Bronchial epithelial cell (primary cell): ENCODE measurements around the gene PSMC1. TPM values are rescaled to one million over a fixed set of nuclear protein-coding genes. Genes with fewer than 3 reads are reported as not detected.

Experiments
- DNase-seq: peaks from one replicate; pipeline ENCODE4 v3.0.0-alpha.2; 2010; ENCODE audit warnings: low read depth
- FAIRE-seq: peaks from 2 replicates; lab custom pipeline; 2011; peaks lifted over from hg19 to GRCh38; lab: Jason Lieb, UNC
- H3K27me3 ChIP-seq: 2 replicates; pipeline ENCODE4 v1.5.1; 2011; ENCODE audit warnings: low read length; ENCODE audit not compliant: control insufficient read depth, insufficient read depth
- H3K36me3 ChIP-seq: 2 replicates; pipeline ENCODE4 v1.5.1; 2011; ENCODE audit warnings: low read length; ENCODE audit not compliant: control insufficient read depth, insufficient read depth
- H3K4me3 ChIP-seq: 2 replicates; pipeline ENCODE4 v1.5.1; 2011; ENCODE audit warnings: mild to moderate bottlenecking, low read depth, low read length, control low read depth
- CTCF ChIP-seq: IDR thresholded peaks from 2 replicates; pipeline ENCODE4 v1.5.1; 2011; ENCODE audit warnings: mild to moderate bottlenecking, moderate library complexity, low read length, control low read depth, inconsistent platforms; ENCODE audit not compliant: insufficient read depth, severe bottlenecking
- total RNA-seq: library from RNA; depleted of rRNA; stranded (reverse); fragments of >200 nt; gene quantifications from 2 replicates; pipeline ENCODE4 v1.2.1, GENCODE V29; 2014

PSMC1 gene
- total RNA-seq, 1 donor from 2014 or later = 102 TPM

GRCh38 chr14:90300611-90301047 lies 44.3 kb downstream of the PSMC1 start:
- no peak for DNase-seq
- Histone ChIP-seq H3K4me3 (no peak overlapping the region), H3K36me3 (peaks cover 9% of the 10 kb centered on the region), H3K27me3 (no peaks in the 10 kb centered on the region)
- no peak for FAIRE-seq
- TF ChIP-seq CTCF = no peak

- H3K27me3 ChIP-seq = no peaks in the 10 kb centered on the region
- FAIRE-seq (no peak), DNase-seq (no peak)
- peaks cover 7% of the 10 kb centered on the region for H3K36me3 ChIP-seq
- no peak for TF ChIP-seq CTCF
- H3K4me3 ChIP-seq = no peak overlapping the region
Observed at GRCh38 chr14:90301122-90301521, 44.8 kb downstream of the PSMC1 start.

- FAIRE-seq = no peak
- peak; percentile 59 for DNase-seq
- peak; percentile 54 for TF ChIP-seq CTCF
- no peak overlapping the region for H3K4me3 ChIP-seq
- H3K27me3 ChIP-seq = no peaks in the 10 kb centered on the region
- H3K36me3 ChIP-seq = peaks cover 5% of the 10 kb centered on the region
Observed at GRCh38 chr14:90301668-90302090, 45.3 kb downstream of the PSMC1 start.

GRCh38 chr14:90302529-90303303 lies 46.4 kb downstream of the PSMC1 start:
- H3K4me3 ChIP-seq = no peak overlapping the region
- peaks cover 5% of the 10 kb centered on the region for H3K36me3 ChIP-seq
- no peaks in the 10 kb centered on the region for H3K27me3 ChIP-seq
- DNase-seq (no peak), FAIRE-seq (no peak)
- TF ChIP-seq CTCF = no peak

GRCh38 chr14:90303473-90303872 lies 47.1 kb downstream of the PSMC1 start:
- no peak for TF ChIP-seq CTCF
- DNase-seq = no peak
- H3K4me3 ChIP-seq = no peak overlapping the region
- no peak for FAIRE-seq
- H3K27me3 ChIP-seq = no peaks in the 10 kb centered on the region
- peaks cover 5% of the 10 kb centered on the region for H3K36me3 ChIP-seq
